H9 (cell line): ENCODE results near the gene COTL1. TPM values are rescaled to one million over a fixed set of nuclear protein-coding genes. Genes with fewer than 3 reads are reported as not detected.
A peak's percentile ranks its signal among the peaks of the same experiment; 100 is the strongest.

ENCODE experiments used
- DNase-seq: peaks from one replicate; pipeline ENCODE4 v3.0.0-alpha.2; 2017
- H2AFZ ChIP-seq: one replicate; pipeline ENCODE4 v1.6.1; 2013; ENCODE audit warnings: mild to moderate bottlenecking, low read length, control low read depth, moderate library complexity
- H2AK5ac ChIP-seq: 2 replicates; pipeline ENCODE4 v1.6.1; 2013; ENCODE audit warnings: low read length, control low read depth, mixed read lengths; ENCODE audit not compliant: insufficient read length
- H2BK120ac ChIP-seq: one replicate; pipeline ENCODE4 v1.6.1; 2013; ENCODE audit warnings: low read depth, mild to moderate bottlenecking, low read length, control low read depth, inconsistent platforms; ENCODE audit not compliant: poor library complexity, severe bottlenecking
- H2BK12ac ChIP-seq: 2 replicates; pipeline ENCODE4 v1.6.1; 2013; ENCODE audit warnings: low read length, control low read depth, mixed read lengths, low read depth; ENCODE audit not compliant: insufficient read length
- H2BK15ac ChIP-seq: 2 replicates; pipeline ENCODE4 v1.6.1; 2013; ENCODE audit warnings: low read depth, low read length, control low read depth
- H2BK20ac ChIP-seq: one replicate; pipeline ENCODE4 v1.6.1; 2013; ENCODE audit warnings: low read depth, mild to moderate bottlenecking, low read length, control low read depth, inconsistent platforms; ENCODE audit not compliant: poor library complexity, severe bottlenecking
- H2BK5ac ChIP-seq: 2 replicates; pipeline ENCODE4 v1.6.1; 2013; ENCODE audit warnings: low read length, control low read depth, mixed read lengths; ENCODE audit not compliant: insufficient read length
- H3K14ac ChIP-seq: 2 replicates; pipeline ENCODE4 v1.6.1; 2013; ENCODE audit warnings: low read length, control low read depth; ENCODE audit not compliant: insufficient read depth
- H3K18ac ChIP-seq: 2 replicates; pipeline ENCODE4 v1.6.1; 2013; ENCODE audit warnings: low read depth, mild to moderate bottlenecking, mixed read lengths, low read length, control low read depth; ENCODE audit not compliant: insufficient read length
- H3K23ac ChIP-seq: 2 replicates; pipeline ENCODE4 v1.6.1; 2013; ENCODE audit warnings: low read length, control low read depth, mixed read lengths, low read depth; ENCODE audit not compliant: insufficient read length
- H3K23me2 ChIP-seq: 2 replicates; pipeline ENCODE4 v1.6.1; 2013; ENCODE audit warnings: low read depth, mild to moderate bottlenecking, mixed read lengths, low read length, control low read depth; ENCODE audit not compliant: insufficient read length, poor library complexity, severe bottlenecking
- H3K27ac ChIP-seq: 2 replicates; pipeline ENCODE4 v1.5.1; 2013; ENCODE audit warnings: low read length, control low read depth, mixed read lengths, low read depth; ENCODE audit not compliant: insufficient read length
- H3K27me3 ChIP-seq: 2 replicates; pipeline ENCODE4 v1.6.1; 2013; ENCODE audit warnings: low read length, control low read depth, inconsistent platforms; ENCODE audit not compliant: insufficient read depth
- H3K4ac ChIP-seq: 2 replicates; pipeline ENCODE4 v1.6.1; 2013; ENCODE audit warnings: low read depth, mild to moderate bottlenecking, control low read depth, inconsistent platforms, low read length, moderate library complexity
- H3K4me1 ChIP-seq: 2 replicates; pipeline ENCODE4 v1.6.1; 2013; ENCODE audit warnings: low read length, control low read depth, inconsistent platforms; ENCODE audit not compliant: insufficient read depth
- H3K4me2 ChIP-seq: 2 replicates; pipeline ENCODE4 v1.6.1; 2013; ENCODE audit warnings: low read length, control low read depth, mixed read lengths; ENCODE audit not compliant: insufficient read length, insufficient read depth
- H3K56ac ChIP-seq: 2 replicates; pipeline ENCODE4 v1.6.1; 2013; ENCODE audit warnings: low read depth, mild to moderate bottlenecking, mixed read lengths, low read length, control low read depth; ENCODE audit not compliant: insufficient read length
- H3K79me1 ChIP-seq: 2 replicates; pipeline ENCODE4 v1.6.1; 2013; ENCODE audit warnings: low read depth, mild to moderate bottlenecking, moderate library complexity, low read length, control low read depth, inconsistent platforms; ENCODE audit not compliant: insufficient read depth, poor library complexity, severe bottlenecking
- H3K79me2 ChIP-seq: 2 replicates; pipeline ENCODE4 v1.6.1; 2013; ENCODE audit warnings: low read length, control low read depth, inconsistent platforms; ENCODE audit not compliant: insufficient read depth
- H3K9ac ChIP-seq: 2 replicates; pipeline ENCODE4 v1.6.1; 2013; ENCODE audit warnings: low read length, control low read depth, mixed read lengths; ENCODE audit not compliant: insufficient read length; ENCODE audit errors: extremely low read depth
- H3K9me3 ChIP-seq: one replicate; pipeline ENCODE4 v1.6.1; 2013; ENCODE audit warnings: low read depth, low read length, inconsistent platforms; ENCODE audit not compliant: control insufficient read depth
- H3T11ph ChIP-seq: one replicate; pipeline ENCODE4 v1.6.1; 2013; ENCODE audit warnings: mild to moderate bottlenecking, low read length, control low read depth, inconsistent platforms
- H4K20me1 ChIP-seq: one replicate; pipeline ENCODE4 v1.6.1; 2013; ENCODE audit not compliant: control insufficient read depth, insufficient read length, insufficient read depth
- H4K5ac ChIP-seq: 2 replicates; pipeline ENCODE4 v1.6.1; 2013; ENCODE audit warnings: low read depth, mild to moderate bottlenecking, mixed read lengths, low read length, control low read depth; ENCODE audit not compliant: insufficient read length
- H4K8ac ChIP-seq: replicated peaks from 2 replicates; pipeline ENCODE4 v1.6.1; 2013; ENCODE audit warnings: low read length, control low read depth, mixed read lengths, low read depth; ENCODE audit not compliant: insufficient read length
- H4K91ac ChIP-seq: 2 replicates; pipeline ENCODE4 v1.6.1; 2013; ENCODE audit warnings: low read depth, mild to moderate bottlenecking, moderate library complexity, mixed read lengths, low read length, control low read depth; ENCODE audit not compliant: insufficient read length
- H3K27ac Mint-ChIP-seq, 3 experiments: 2 replicates in 2 of 3; 3 replicates in 1 of 3; pipeline ENCODE4 v1.8.0; 2020 to 2021; ENCODE audit warnings: mixed read lengths in 3 of 3, mild to moderate bottlenecking in 1 of 3, moderate library complexity in 1 of 3
- H3K27me3 Mint-ChIP-seq: 2 replicates; pipeline ENCODE4 v1.8.0; 2021; ENCODE audit warnings: low read depth, mild to moderate bottlenecking, moderate library complexity, mixed read lengths
- H3K36me3 Mint-ChIP-seq, 3 experiments: 2 replicates in 2 of 3; 3 replicates in 1 of 3; pipeline ENCODE4 v1.8.0; 2020 to 2021; ENCODE audit warnings: low read depth in 3 of 3, mixed read lengths in 3 of 3; ENCODE audit not compliant: insufficient read depth in 1 of 3
- H3K4me1 Mint-ChIP-seq, 2 experiments: 2 replicates each; pipeline ENCODE4 v1.8.0; 2020; ENCODE audit warnings: mixed read lengths in 2 of 2
- H3K4me3 Mint-ChIP-seq, 2 experiments: 2 replicates in 1 of 2; 3 replicates in 1 of 2; pipeline ENCODE4 v1.8.0; 2020 to 2021; ENCODE audit warnings: mild to moderate bottlenecking in 2 of 2, mixed read lengths in 2 of 2, moderate library complexity in 1 of 2
- H3K9me3 Mint-ChIP-seq, 2 experiments: 2 replicates in 1 of 2; 3 replicates in 1 of 2; pipeline ENCODE4 v1.8.0; 2020; ENCODE audit warnings: mild to moderate bottlenecking in 2 of 2, mixed read lengths in 2 of 2, moderate library complexity in 1 of 2
- WGBS: extraction: QIAGEN DNeasy Blood & Tissue Kit; methylation state at CpG from one replicate; pipeline ENCODE4 v1.1.7; 2013; ENCODE audit warnings: missing lambda C conversion rate, low lambda C conversion rate, mixed read lengths; ENCODE audit not compliant: insufficient read length; ENCODE audit errors: extremely low coverage; 5-methylcytosine and 5-hydroxymethylcytosine counted together
- total RNA-seq: library from RNA; stranded (reverse); gene quantifications from 2 replicates; pipeline ENCODE4 v1.2.1, GENCODE V29; 2021
- TF ChIP-seq, protein P1 (sequence below): fragments of 200-600 bp; sonication (generic); conservative IDR thresholded peaks from 3 replicates; pipeline ENCODE4 v1.8.0; 2021; ENCODE audit warnings: antibody characterized with exemption, mild to moderate bottlenecking

The COTL1 gene
- total RNA-seq, 1 experiment from 2014 or later: 81.4 TPM

DNA sequence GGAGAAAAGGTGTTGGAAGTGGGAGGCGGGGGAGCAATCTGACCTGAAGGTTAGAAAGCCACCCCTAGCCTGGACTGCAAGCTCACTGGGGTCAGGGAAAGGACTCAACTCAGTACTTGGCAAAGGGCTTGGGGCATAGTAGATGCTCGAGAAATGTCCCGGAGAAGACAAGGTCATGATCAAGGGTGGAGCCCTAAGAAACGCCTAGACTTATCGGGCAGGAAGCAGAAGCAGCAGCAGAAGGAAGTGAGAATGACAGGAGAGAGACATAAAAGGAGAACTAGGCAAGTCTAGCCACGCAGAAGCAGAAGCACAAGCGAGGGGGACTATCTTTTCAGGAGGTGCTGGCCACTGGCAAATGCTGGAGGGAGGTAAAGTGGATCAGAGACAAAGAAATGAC, 10.2 kb downstream of the COTL1 start:
- H3K23ac ChIP-seq: no peak overlapping the region
- no peak overlapping the region for H3K4ac ChIP-seq
- no peak overlapping the region for H2BK20ac ChIP-seq
- peaks cover 5 to 7% of the 10 kb centered on the region in 2 experiments; a peak in 3 of 5 replicates for H3K9me3 Mint-ChIP-seq
- H4K91ac ChIP-seq: no peak overlapping the region
- no peak overlapping the region for H2BK5ac ChIP-seq
- no peak overlapping the region for H2BK15ac ChIP-seq
- H3K4me1 Mint-ChIP-seq: peaks cover 16 to 22% of the 10 kb centered on the region in 2 experiments
- no peak overlapping the region for H2AFZ ChIP-seq
- H3K4me2 ChIP-seq: no peak overlapping the region
- peaks cover 6% of the 10 kb centered on the region for H3K79me1 ChIP-seq
- no peak overlapping the region for H3K18ac ChIP-seq
- no peak overlapping the region for H2BK120ac ChIP-seq
- no peaks in the 10 kb centered on the region for H4K20me1 ChIP-seq
- H3K79me2 ChIP-seq: peaks cover 5% of the 10 kb centered on the region; the same call in 1 of the 2 replicates
- H3K27ac ChIP-seq: no peak overlapping the region
- no CpG with 5 or more reads among the region's 7 CpGs for WGBS
- H3K27me3 ChIP-seq: no peaks in the 10 kb centered on the region
- no peak overlapping the region for H3K4me3 Mint-ChIP-seq
- H2BK12ac ChIP-seq: no peak overlapping the region
- H2AK5ac ChIP-seq: no peak overlapping the region
- no peak overlapping the region for H4K5ac ChIP-seq
- H3K56ac ChIP-seq: no peak overlapping the region
- H3K14ac ChIP-seq: no peak overlapping the region
- H3T11ph ChIP-seq: no peak overlapping the region
- H3K27ac Mint-ChIP-seq: peak overlapping the region in 1 of 3 experiments; percentile 12; a peak in 1 of 7 replicates
- no peaks in the 10 kb centered on the region for H3K27me3 Mint-ChIP-seq
- H3K36me3 Mint-ChIP-seq: peaks cover 14 to 25% (median 16%) of the 10 kb centered on the region in 3 experiments
- H4K8ac ChIP-seq: no peak overlapping the region
- TF ChIP-seq, protein P1, sequence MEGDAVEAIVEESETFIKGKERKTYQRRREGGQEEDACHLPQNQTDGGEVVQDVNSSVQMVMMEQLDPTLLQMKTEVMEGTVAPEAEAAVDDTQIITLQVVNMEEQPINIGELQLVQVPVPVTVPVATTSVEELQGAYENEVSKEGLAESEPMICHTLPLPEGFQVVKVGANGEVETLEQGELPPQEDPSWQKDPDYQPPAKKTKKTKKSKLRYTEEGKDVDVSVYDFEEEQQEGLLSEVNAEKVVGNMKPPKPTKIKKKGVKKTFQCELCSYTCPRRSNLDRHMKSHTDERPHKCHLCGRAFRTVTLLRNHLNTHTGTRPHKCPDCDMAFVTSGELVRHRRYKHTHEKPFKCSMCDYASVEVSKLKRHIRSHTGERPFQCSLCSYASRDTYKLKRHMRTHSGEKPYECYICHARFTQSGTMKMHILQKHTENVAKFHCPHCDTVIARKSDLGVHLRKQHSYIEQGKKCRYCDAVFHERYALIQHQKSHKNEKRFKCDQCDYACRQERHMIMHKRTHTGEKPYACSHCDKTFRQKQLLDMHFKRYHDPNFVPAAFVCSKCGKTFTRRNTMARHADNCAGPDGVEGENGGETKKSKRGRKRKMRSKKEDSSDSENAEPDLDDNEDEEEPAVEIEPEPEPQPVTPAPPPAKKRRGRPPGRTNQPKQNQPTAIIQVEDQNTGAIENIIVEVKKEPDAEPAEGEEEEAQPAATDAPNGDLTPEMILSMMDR: no peak
- H3K9ac ChIP-seq: no peak overlapping the region
- H3K4me1 ChIP-seq: no peaks in the 10 kb centered on the region
- H3K9me3 ChIP-seq: no peaks in the 10 kb centered on the region
- DNase-seq: no peak
- H3K23me2 ChIP-seq: no peaks in the 10 kb centered on the region
